ENCODE results near the gene ATXN1. TPM values are rescaled to one million over a fixed set of nuclear protein-coding genes. Genes with fewer than 3 reads are reported as not detected.
A peak's percentile ranks its signal among the peaks of the same experiment; 100 is the strongest.

Gene ATXN1
- total RNA-seq, 1 experiment from 2014 or later: 5.6 TPM

GRCh38 chr6:16505711-16506357, 255.4 kb downstream of the ATXN1 start:
- H3K9me3 Mint-ChIP-seq: no peaks in the 10 kb centered on the region; a peak in 1 of 5 replicates
- no peak overlapping the region for H3K9ac ChIP-seq (ENCODE audit: extremely low read depth, insufficient read length, low read length)
- H3K23me2 ChIP-seq (ENCODE audit: insufficient read length, low read depth, low read length, poor library complexity, severe bottlenecking): no peaks in the 10 kb centered on the region
- no peaks in the 10 kb centered on the region for H3K36me3 Mint-ChIP-seq (ENCODE audit: insufficient read depth in 1 of 3, low read depth in 3 of 3)
- H3K56ac ChIP-seq (ENCODE audit: insufficient read length, low read depth, low read length): no peak overlapping the region
- no peaks in the 10 kb centered on the region for H3K27me3 ChIP-seq (ENCODE audit: insufficient read depth, low read length)
- no peak overlapping the region for H3K14ac ChIP-seq (ENCODE audit: insufficient read depth, low read length)
- H3K4ac ChIP-seq (ENCODE audit: low read depth, low read length): no peak overlapping the region
- peaks cover under 1 to 5% of the 10 kb centered on the region in 2 experiments for H3K4me1 Mint-ChIP-seq
- no peak overlapping the region for H3K4me2 ChIP-seq (ENCODE audit: insufficient read depth, insufficient read length, low read length)
- H3K27ac Mint-ChIP-seq: peak overlapping the region in 1 of 3 experiments; percentile 78; a peak in 1 of 7 replicates
- no peak for TF ChIP-seq CTCF (conservative IDR thresholded peaks at IDR 0.05)
- no peaks in the 10 kb centered on the region for H3K27me3 Mint-ChIP-seq (ENCODE audit: low read depth)
- H2AK5ac ChIP-seq (ENCODE audit: insufficient read length, low read length): no peak overlapping the region
- no peak overlapping the region for H2BK5ac ChIP-seq (ENCODE audit: insufficient read length, low read length)
- no peak overlapping the region for H3K23ac ChIP-seq (ENCODE audit: insufficient read length, low read depth, low read length)
- H2BK12ac ChIP-seq (ENCODE audit: insufficient read length, low read depth, low read length): no peak overlapping the region
- no peak overlapping the region for H4K5ac ChIP-seq (ENCODE audit: insufficient read length, low read depth, low read length)
- H3K9me3 ChIP-seq (ENCODE audit: control insufficient read depth, low read depth, low read length): no peaks in the 10 kb centered on the region
- no peak overlapping the region for H3K18ac ChIP-seq (ENCODE audit: insufficient read length, low read depth, low read length)
- no peak overlapping the region for H2BK120ac ChIP-seq (ENCODE audit: low read depth, low read length, poor library complexity, severe bottlenecking)
- no peak overlapping the region for H4K91ac ChIP-seq (ENCODE audit: insufficient read length, low read depth, low read length)
- H3K4me1 ChIP-seq (ENCODE audit: insufficient read depth, low read length): no peaks in the 10 kb centered on the region
- H4K20me1 ChIP-seq (ENCODE audit: control insufficient read depth, insufficient read depth, insufficient read length): no peaks in the 10 kb centered on the region
- no CpG with 5 or more reads among the region's 9 CpGs for WGBS (ENCODE audit: extremely low coverage, insufficient read length, low lambda C conversion rate)
- H2BK15ac ChIP-seq (ENCODE audit: low read depth, low read length): no peak overlapping the region
- no peaks in the 10 kb centered on the region for H3K79me2 ChIP-seq (ENCODE audit: insufficient read depth, low read length)
- no peak overlapping the region for H2AFZ ChIP-seq (ENCODE audit: low read length)
- H3K4me3 Mint-ChIP-seq: no peak overlapping the region
- H2BK20ac ChIP-seq (ENCODE audit: low read depth, low read length, poor library complexity, severe bottlenecking): no peak overlapping the region
- DNase-seq: no peak
- no peak overlapping the region for H3K27ac ChIP-seq (ENCODE audit: insufficient read length, low read depth, low read length)
- H3T11ph ChIP-seq (ENCODE audit: low read length): no peak overlapping the region
- no peaks in the 10 kb centered on the region for H3K79me1 ChIP-seq (ENCODE audit: insufficient read depth, low read depth, low read length, poor library complexity, severe bottlenecking)
- no peak overlapping the region for H4K8ac ChIP-seq (replicated peaks; ENCODE audit: insufficient read length, low read depth, low read length)
